Thoracic aorta (tissue), 2 donors: ENCODE data around the gene ERC1. TPM values are rescaled to one million over a fixed set of nuclear protein-coding genes. Genes with fewer than 3 reads are reported as not detected.
"Not testable (repeated sequence)": the region's sequence is repeated elsewhere in the genome, so short reads cannot be mapped to it uniquely, and the experiment has no call there.

Source experiments
- ATAC-seq: fragments of 150-250 bp; one replicate; pipeline ENCODE4 v1.8.0; 2017; ENCODE audit warnings: low read depth; ENCODE audit not compliant: insufficient number of reproducible peaks, low FRiP score
- DNase-seq: peaks from one replicate; pipeline ENCODE4 v3.0.0-alpha.2; 2020; ENCODE audit warnings: low spot score
- H3K27ac ChIP-seq, 2 donors: fragments of 200-600 bp; sonication (generic); 1 replicate in 1 of 2; 2 replicates in 1 of 2; pipeline ENCODE4 v1.5.1; 2016; ENCODE audit warnings: mild to moderate bottlenecking in 2 of 2, moderate library complexity in 2 of 2
- H3K27me3 ChIP-seq: fragments of 200-600 bp; sonication (generic); replicated peaks from 2 replicates; pipeline ENCODE4 v1.6.0; 2016; ENCODE audit warnings: mild to moderate bottlenecking; ENCODE audit not compliant: insufficient read depth
- H3K36me3 ChIP-seq: fragments of 200-600 bp; sonication (generic); one replicate; pipeline ENCODE4 v1.5.1; 2016
- H3K4me1 ChIP-seq, 2 donors: fragments of 200-600 bp; sonication (generic); 1 replicate in 1 of 2; 2 replicates in 1 of 2; pipeline versions ENCODE4 v1.5.1 to v1.6.0; 2016; ENCODE audit warnings: low read depth in 2 of 2, mild to moderate bottlenecking in 1 of 2; ENCODE audit not compliant: control insufficient read depth in 1 of 2
- H3K4me3 ChIP-seq: fragments of 200-600 bp; sonication (generic); 2 replicates; pipeline ENCODE4 v1.5.1; 2016; ENCODE audit warnings: mild to moderate bottlenecking
- H3K9me3 ChIP-seq: fragments of 200-600 bp; sonication (generic); 2 replicates; pipeline ENCODE4 v1.5.1; 2016
- CTCF ChIP-seq: fragments of 200-600 bp; sonication (generic); IDR thresholded peaks from one replicate; pipeline ENCODE4 v1.5.1; 2019; ENCODE audit warnings: antibody characterized with exemption
- total RNA-seq, 2 donors: library from RNA; depleted of rRNA; stranded (reverse); fragments of >200 nt; gene quantifications; one replicate each; pipeline versions ENCODE4 v1.1.0 to v1.2.3, GENCODE V29; 2016

ERC1 gene
- total RNA-seq, 2 donors from 2014 or later = 45.8 to 80.0 TPM

GRCh38 chr12:1339618-1340319 is 348.7 kb downstream of the ERC1 start:
- no peak overlapping the region for H3K4me3 ChIP-seq
- H3K9me3 ChIP-seq = no peaks in the 10 kb centered on the region
- no peaks in the 10 kb centered on the region for H3K27me3 ChIP-seq
- DNase-seq (no peak), ATAC-seq (no peak)
- TF ChIP-seq CTCF = no peak
- no peaks in the 10 kb centered on the region for H3K4me1 ChIP-seq
- H3K27ac ChIP-seq = no peak overlapping the region
- H3K36me3 ChIP-seq = no peaks in the 10 kb centered on the region

GRCh38 chr12:1341270-1341669 is 350.2 kb downstream of the ERC1 start:
- not testable (repeated sequence) for H3K27ac ChIP-seq, H3K36me3 ChIP-seq, DNase-seq, H3K4me3 ChIP-seq, H3K9me3 ChIP-seq, H3K4me1 ChIP-seq, ATAC-seq, H3K27me3 ChIP-seq

- Histone ChIP-seq H3K27me3 (no peaks in the 10 kb centered on the region), H3K9me3 (no peaks in the 10 kb centered on the region), H3K27ac (no peak overlapping the region), H3K36me3 (no peaks in the 10 kb centered on the region), H3K4me1 (no peaks in the 10 kb centered on the region), H3K4me3 (no peak overlapping the region)
- DNase-seq = no peak
- no peak for ATAC-seq
- no peak for TF ChIP-seq CTCF
Measured at GRCh38 chr12:1343422-1343821, 352.4 kb downstream of the ERC1 start.

- H3K27me3 ChIP-seq = no peaks in the 10 kb centered on the region
- H3K36me3 ChIP-seq = no peaks in the 10 kb centered on the region
- no peak for TF ChIP-seq CTCF
- H3K4me1 ChIP-seq = no peaks in the 10 kb centered on the region
- DNase-seq (no peak), ATAC-seq (no peak)
- no peak overlapping the region for H3K4me3 ChIP-seq
- H3K27ac ChIP-seq = no peak overlapping the region
- no peaks in the 10 kb centered on the region for H3K9me3 ChIP-seq
Measured at GRCh38 chr12:1344245-1344644, 353.2 kb downstream of the ERC1 start.

- Histone ChIP-seq H3K27ac (no peak overlapping the region), H3K9me3 (no peaks in the 10 kb centered on the region), H3K4me3 (no peak overlapping the region), H3K27me3 (no peaks in the 10 kb centered on the region), H3K36me3 (no peaks in the 10 kb centered on the region), H3K4me1 (no peaks in the 10 kb centered on the region)
- DNase-seq (no peak), ATAC-seq (no peak)
- no peak for TF ChIP-seq CTCF
Measured at GRCh38 chr12:1346126-1346525, 355.1 kb downstream of the ERC1 start.

- Histone ChIP-seq H3K4me1 (no peaks in the 10 kb centered on the region), H3K27me3 (no peaks in the 10 kb centered on the region), H3K36me3 (no peaks in the 10 kb centered on the region), H3K4me3 (no peak overlapping the region), H3K9me3 (no peaks in the 10 kb centered on the region), H3K27ac (no peak overlapping the region)
- TF ChIP-seq CTCF = no peak
- ATAC-seq = no peak
- DNase-seq = no peak
Measured at GRCh38 chr12:1347294-1347693, 356.3 kb downstream of the ERC1 start.
